Measurements from ENCODE around the gene UROS.

The UROS gene

GRCh38 chr10:125792342-125793300 lies 30.4 kb downstream of the UROS start:
- Mint-ChIP-seq H3K4me1 (peaks cover 8% of the 10 kb centered on the region), H3K27ac (peak overlapping the region; percentile 54), H3K36me3 (ENCODE audit: low read depth) (peaks cover 49% of the 10 kb centered on the region), H3K27me3 (ENCODE audit: low read depth, poor library complexity) (peaks cover 3% of the 10 kb centered on the region), H3K4me3 (no peak overlapping the region), H3K9me3 (no peaks in the 10 kb centered on the region)
- DNase-seq, result no peak
- TF ChIP-seq CTCF (IDR thresholded peaks at IDR 0.05), result no peak

- no peak for DNase-seq
- Mint-ChIP-seq H3K27me3 (ENCODE audit: low read depth, poor library complexity) (peaks cover 3% of the 10 kb centered on the region), H3K27ac (no peak overlapping the region), H3K36me3 (ENCODE audit: low read depth) (peaks cover 46% of the 10 kb centered on the region), H3K9me3 (peaks cover 2% of the 10 kb centered on the region), H3K4me3 (no peak overlapping the region), H3K4me1 (peaks cover 29% of the 10 kb centered on the region)
- TF ChIP-seq CTCF (IDR thresholded peaks at IDR 0.05), result no peak
Measured at GRCh38 chr10:125788156-125789034, 34.7 kb downstream of the UROS start.

GRCh38 chr10:125785791-125786190 lies 37.3 kb downstream of the UROS start:
- H3K9me3 Mint-ChIP-seq, result peaks cover 2% of the 10 kb centered on the region
- DNase-seq, result no peak
- TF ChIP-seq CTCF (IDR thresholded peaks at IDR 0.05), result no peak
- H3K36me3 Mint-ChIP-seq (ENCODE audit: low read depth), result peaks cover 28% of the 10 kb centered on the region
- no peak overlapping the region for H3K27ac Mint-ChIP-seq
- peaks cover 43% of the 10 kb centered on the region for H3K4me1 Mint-ChIP-seq
- no peak overlapping the region for H3K4me3 Mint-ChIP-seq
- H3K27me3 Mint-ChIP-seq (ENCODE audit: low read depth, poor library complexity), result peaks cover 3% of the 10 kb centered on the region

GRCh38 chr10:125783957-125784356 lies 39.1 kb downstream of the UROS start:
- Mint-ChIP-seq H3K9me3 (peaks cover 18% of the 10 kb centered on the region), H3K27me3 (ENCODE audit: low read depth, poor library complexity) (peaks cover 3% of the 10 kb centered on the region), H3K4me1 (peaks cover 43% of the 10 kb centered on the region), H3K4me3 (no peak overlapping the region), H3K36me3 (ENCODE audit: low read depth) (peaks cover 17% of the 10 kb centered on the region), H3K27ac (no peak overlapping the region)
- no peak for DNase-seq
- no peak for TF ChIP-seq CTCF (IDR thresholded peaks at IDR 0.05)

- TF ChIP-seq CTCF (IDR thresholded peaks at IDR 0.05), result no peak
- no peak overlapping the region for H3K27ac Mint-ChIP-seq
Measured at GRCh38 chr10:125783408-125783807, 39.6 kb downstream of the UROS start.

More at GRCh38 chr10:125783408-125783807, 39.6 kb downstream of the UROS start:
- Mint-ChIP-seq H3K27me3 (ENCODE audit: low read depth, poor library complexity) (peaks cover 3% of the 10 kb centered on the region), H3K9me3 (peaks cover 20% of the 10 kb centered on the region), H3K4me1 (peaks cover 43% of the 10 kb centered on the region), H3K4me3 (no peak overlapping the region), H3K36me3 (ENCODE audit: low read depth) (peaks cover 17% of the 10 kb centered on the region)
- DNase-seq, result no peak

Measured in nephron progenitor cell (in vitro differentiated cells).